Myocyte (in vitro differentiated cells): Measurements from ENCODE around the gene GAD1. TPM values are rescaled to one million over a fixed set of nuclear protein-coding genes. Genes with fewer than 3 reads are reported as not detected.

Source experiments
- DNase-seq: peaks from one replicate; pipeline ENCODE4 v3.0.0-alpha.2; 2012; ENCODE audit warnings: low read depth
- total RNA-seq: library from RNA; depleted of rRNA; stranded (reverse); fragments of >200 nt; gene quantifications from 2 replicates; pipeline ENCODE4 v1.2.3, GENCODE V29; 2014

Gene GAD1
- total RNA-seq, 1 donor from 2014 or later, result 0.35 TPM

GRCh38 chr2:170817093-170818035, 677 bp downstream of the GAD1 start:
- DNase-seq, result no peak

GRCh38 chr2:170818036-170818751, 1.5 kb downstream of the GAD1 start:
- no peak for DNase-seq

GRCh38 chr2:170818752-170819470, 2.2 kb downstream of the GAD1 start:
- no peak for DNase-seq

GRCh38 chr2:170819680-170820664, 3.3 kb downstream of the GAD1 start:
- DNase-seq, result no peak

GRCh38 chr2:170820757-170821530, 4.3 kb downstream of the GAD1 start:
- DNase-seq, result no peak

GRCh38 chr2:170821531-170822289, 5.0 kb downstream of the GAD1 start:
- no peak for DNase-seq

GRCh38 chr2:170822290-170823087, 5.8 kb downstream of the GAD1 start:
- DNase-seq, result no peak

GRCh38 chr2:170823088-170823897, 6.6 kb downstream of the GAD1 start:
- no peak for DNase-seq

- no peak for DNase-seq
Observed at GRCh38 chr2:170823898-170824215, 7.2 kb downstream of the GAD1 start.

- no peak for DNase-seq
Observed at GRCh38 chr2:170824526-170825015, 7.9 kb downstream of the GAD1 start.

GRCh38 chr2:170827841-170828532, 11.3 kb downstream of the GAD1 start:
- no peak for DNase-seq

GRCh38 chr2:170828533-170828916, 11.8 kb downstream of the GAD1 start:
- DNase-seq, result no peak

- no peak for DNase-seq
Observed at GRCh38 chr2:170829036-170829435, 12.3 kb downstream of the GAD1 start.

GRCh38 chr2:170830166-170830565, 13.5 kb downstream of the GAD1 start:
- no peak for DNase-seq

GRCh38 chr2:170831115-170831514, 14.4 kb downstream of the GAD1 start:
- DNase-seq, result no peak

GRCh38 chr2:170836027-170836426, 19.3 kb downstream of the GAD1 start:
- DNase-seq, result no peak
